HL-60/S4 treated with phorbol 12-myristate 13-acetate at 8.2 ng/mL for 4 days and 3 days (cell line): ENCODE data around the gene SPR.
"Not testable (repeated sequence)": the region's sequence is repeated elsewhere in the genome, so short reads cannot be mapped to it uniquely, and the experiment has no call there.

ENCODE experiments used
- in situ Hi-C: fragments of 300-500 bp; cut with MboI; formaldehyde crosslinking; loops from 2 replicates; pipeline ENCODE4 v1.15.0; 2022; ENCODE audit warnings: low sequenced_read_pairs

SPR gene

GRCh38 chr2:72888438-72889202, 1.4 kb downstream of the SPR start:
- in situ Hi-C loops: loop anchor here (25.0 kb wide), 1 partner anchor 274 kb away; no protein-coding TSS in a partner anchor

GRCh38 chr2:72889991-72890390, 2.8 kb downstream of the SPR start:
- in situ Hi-C loops: loop anchor here (25.0 kb wide), 1 partner anchor 272 kb away; no protein-coding TSS in a partner anchor

GRCh38 chr2:72891091-72891818, 4.0 kb downstream of the SPR start:
- in situ Hi-C loops: loop anchor here (25.0 kb wide), 1 partner anchor 271 kb away; no protein-coding TSS in a partner anchor

GRCh38 chr2:72892506-72893173, 5.4 kb downstream of the SPR start:
- in situ Hi-C loops: loop anchor here (25.0 kb wide), 1 partner anchor 270 kb away; no protein-coding TSS in a partner anchor

GRCh38 chr2:72893594-72894319, 6.5 kb downstream of the SPR start:
- in situ Hi-C loops: loop anchor here (25.0 kb wide), 1 partner anchor 269 kb away; no protein-coding TSS in a partner anchor

GRCh38 chr2:72894514-72894913, 7.3 kb downstream of the SPR start:
- in situ Hi-C loops: loop anchor here (25.0 kb wide), 1 partner anchor 268 kb away; no protein-coding TSS in a partner anchor

GRCh38 chr2:72895154-72895553, 7.9 kb downstream of the SPR start:
- in situ Hi-C loops: loop anchor here (25.0 kb wide), 1 partner anchor 267 kb away; no protein-coding TSS in a partner anchor

GRCh38 chr2:72895759-72896281, 8.6 kb downstream of the SPR start:
- in situ Hi-C loops: loop anchor here (25.0 kb wide), 1 partner anchor 266 kb away; no protein-coding TSS in a partner anchor

- in situ Hi-C loops: loop anchor here (25.0 kb wide), 1 partner anchor 266 kb away; no protein-coding TSS in a partner anchor
Observed at GRCh38 chr2:72896446-72896845, 9.2 kb downstream of the SPR start.

- in situ Hi-C loops: loop anchor here (25.0 kb wide), 1 partner anchor 264 kb away; no protein-coding TSS in a partner anchor
Observed at GRCh38 chr2:72897785-72898584, 10.8 kb downstream of the SPR start.

GRCh38 chr2:72898585-72898906, 11.3 kb downstream of the SPR start:
- in situ Hi-C loops: loop anchor here (25.0 kb wide), 1 partner anchor 264 kb away; no protein-coding TSS in a partner anchor

GRCh38 chr2:72900191-72900825, 13.1 kb downstream of the SPR start:
- in situ Hi-C loops: no loop called here

GRCh38 chr2:72901426-72901825, 14.2 kb downstream of the SPR start:
- in situ Hi-C loops: no loop called here

- in situ Hi-C loops: not testable (repeated sequence)
Observed at GRCh38 chr2:72907369-72907768, 20.2 kb downstream of the SPR start.

- in situ Hi-C loops: no loop called here
Observed at GRCh38 chr2:72908741-72909140, 21.5 kb downstream of the SPR start.

GRCh38 chr2:72911256-72911655, 24.0 kb downstream of the SPR start:
- in situ Hi-C loops: no loop called here

- in situ Hi-C loops: no loop called here
Observed at GRCh38 chr2:72913486-72914205, 26.4 kb downstream of the SPR start.

- in situ Hi-C loops: no loop called here
Observed at GRCh38 chr2:72914206-72914559, 27.0 kb downstream of the SPR start.
